Neutrophil (primary cell): ENCODE results near the gene RABL6.
"Not testable (repeated sequence)": the region's sequence is repeated elsewhere in the genome, so short reads cannot be mapped to it uniquely, and the experiment has no call there.

Experiments
- H3K27ac ChIP-seq: fragments of 200-600 bp; sonication (generic); 2 replicates; pipeline ENCODE4 v1.5.1; 2016; ENCODE audit warnings: mild to moderate bottlenecking, moderate library complexity
- H3K27me3 ChIP-seq: fragments of 200-600 bp; sonication (generic); 2 replicates; pipeline ENCODE4 v1.6.0; 2016; ENCODE audit warnings: mild to moderate bottlenecking
- H3K36me3 ChIP-seq: fragments of 200-600 bp; sonication (generic); 2 replicates; pipeline ENCODE4 v1.5.1; 2017
- H3K4me1 ChIP-seq, 2 experiments: fragments of 200-600 bp in 1 of 2; sonication (generic) in 1 of 2; 1 replicate in 1 of 2; 2 replicates in 1 of 2; pipeline versions ENCODE4 v1.5.1 to v1.6.1; 2013 to 2016; ENCODE audit warnings: low read depth in 1 of 2, low read length in 1 of 2, mild to moderate bottlenecking in 1 of 2, moderate library complexity in 1 of 2; ENCODE audit not compliant: control insufficient read depth in 1 of 2, insufficient read depth in 1 of 2
- H3K4me3 ChIP-seq, 2 experiments: fragments of 200-600 bp in 1 of 2; sonication (generic) in 1 of 2; 1 replicate in 1 of 2; 2 replicates in 1 of 2; pipeline ENCODE4 v1.5.1; 2013 to 2016; ENCODE audit warnings: low read depth in 1 of 2, low read length in 1 of 2, mild to moderate bottlenecking in 1 of 2, moderate library complexity in 1 of 2
- H3K9me3 ChIP-seq: fragments of 200-600 bp; sonication (generic); 2 replicates; pipeline ENCODE4 v1.5.1; 2016
- TF ChIP-seq, protein P1 (sequence below): fragments of 200-600 bp; sonication (generic); IDR thresholded peaks from 2 replicates; pipeline ENCODE4 v1.5.1; 2016; ENCODE audit warnings: antibody characterized with exemption

Gene RABL6

DNA sequence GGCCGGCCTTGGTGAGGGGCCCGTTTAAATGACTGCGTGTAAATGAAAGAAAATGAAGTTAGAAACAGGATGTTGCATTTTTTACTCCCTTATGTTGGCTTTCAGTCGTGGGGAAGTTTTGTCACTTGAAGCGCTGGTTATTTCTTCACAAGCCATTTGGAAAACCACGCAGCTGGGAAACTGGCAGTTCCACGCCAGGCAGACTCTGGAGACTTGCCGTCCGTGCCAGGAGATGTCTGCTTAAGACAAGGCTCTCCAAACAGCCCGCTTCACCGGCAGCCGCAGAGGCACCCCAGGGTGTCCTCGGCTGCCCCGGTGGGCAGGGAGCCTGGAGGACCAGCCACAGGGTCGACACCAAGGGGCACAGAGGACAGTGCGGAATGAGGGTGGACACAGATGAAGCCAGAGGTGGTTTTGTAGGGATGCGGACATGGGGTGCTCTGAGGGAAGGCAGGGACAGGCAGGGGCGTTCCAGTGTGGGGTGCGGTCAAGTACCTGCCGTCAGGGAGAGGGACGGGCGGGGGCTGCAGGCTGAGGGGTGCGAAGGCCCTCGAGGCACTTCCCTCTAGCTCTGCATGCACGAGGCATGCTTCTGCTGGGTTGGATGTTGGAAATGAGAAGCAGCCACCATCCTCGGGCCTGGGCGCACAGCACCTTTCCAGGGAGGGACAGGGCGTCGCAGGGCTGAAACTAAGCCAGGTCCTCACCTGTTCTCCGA, 23.4 kb downstream of the RABL6 start:
- H3K36me3 ChIP-seq: peaks cover 75% of the 10 kb centered on the region
- no peak overlapping the region for H3K4me3 ChIP-seq
- TF ChIP-seq, protein P1, sequence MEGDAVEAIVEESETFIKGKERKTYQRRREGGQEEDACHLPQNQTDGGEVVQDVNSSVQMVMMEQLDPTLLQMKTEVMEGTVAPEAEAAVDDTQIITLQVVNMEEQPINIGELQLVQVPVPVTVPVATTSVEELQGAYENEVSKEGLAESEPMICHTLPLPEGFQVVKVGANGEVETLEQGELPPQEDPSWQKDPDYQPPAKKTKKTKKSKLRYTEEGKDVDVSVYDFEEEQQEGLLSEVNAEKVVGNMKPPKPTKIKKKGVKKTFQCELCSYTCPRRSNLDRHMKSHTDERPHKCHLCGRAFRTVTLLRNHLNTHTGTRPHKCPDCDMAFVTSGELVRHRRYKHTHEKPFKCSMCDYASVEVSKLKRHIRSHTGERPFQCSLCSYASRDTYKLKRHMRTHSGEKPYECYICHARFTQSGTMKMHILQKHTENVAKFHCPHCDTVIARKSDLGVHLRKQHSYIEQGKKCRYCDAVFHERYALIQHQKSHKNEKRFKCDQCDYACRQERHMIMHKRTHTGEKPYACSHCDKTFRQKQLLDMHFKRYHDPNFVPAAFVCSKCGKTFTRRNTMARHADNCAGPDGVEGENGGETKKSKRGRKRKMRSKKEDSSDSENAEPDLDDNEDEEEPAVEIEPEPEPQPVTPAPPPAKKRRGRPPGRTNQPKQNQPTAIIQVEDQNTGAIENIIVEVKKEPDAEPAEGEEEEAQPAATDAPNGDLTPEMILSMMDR: no peak

DNA sequence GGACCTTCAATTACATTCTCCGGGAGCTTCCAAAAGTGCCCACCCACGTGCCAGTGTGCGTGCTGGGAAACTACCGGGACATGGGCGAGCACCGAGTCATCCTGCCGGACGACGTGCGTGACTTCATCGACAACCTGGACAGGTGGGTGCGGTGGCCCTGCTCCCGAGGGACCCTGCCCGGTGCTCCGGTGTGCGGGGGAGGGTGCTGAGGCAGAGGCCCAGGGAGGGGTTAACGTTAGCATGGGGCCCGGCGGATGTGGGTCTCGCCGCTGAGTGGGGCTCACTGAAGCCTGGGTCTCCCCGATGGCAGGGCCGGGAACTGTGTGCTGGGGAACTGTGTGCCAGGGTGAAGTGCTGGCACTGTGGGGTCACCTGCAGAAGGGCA, 24.0 kb downstream of the RABL6 start:
- Histone ChIP-seq H3K36me3 (peaks cover 75% of the 10 kb centered on the region), H3K9me3 (no peaks in the 10 kb centered on the region), H3K27ac (no peak overlapping the region), H3K4me3 (no peak overlapping the region), H3K4me1 (peaks cover 19 to 25% of the 10 kb centered on the region in 2 experiments), H3K27me3 (no peaks in the 10 kb centered on the region)
- TF ChIP-seq, protein P1: no peak

More for the DNA sequence above, 23.4 kb downstream of the RABL6 start:
- Histone ChIP-seq H3K27ac (peak overlapping the region; percentile 55), H3K4me1 (peaks cover 19 to 25% of the 10 kb centered on the region in 2 experiments), H3K9me3 (no peaks in the 10 kb centered on the region), H3K27me3 (no peaks in the 10 kb centered on the region)

DNA sequence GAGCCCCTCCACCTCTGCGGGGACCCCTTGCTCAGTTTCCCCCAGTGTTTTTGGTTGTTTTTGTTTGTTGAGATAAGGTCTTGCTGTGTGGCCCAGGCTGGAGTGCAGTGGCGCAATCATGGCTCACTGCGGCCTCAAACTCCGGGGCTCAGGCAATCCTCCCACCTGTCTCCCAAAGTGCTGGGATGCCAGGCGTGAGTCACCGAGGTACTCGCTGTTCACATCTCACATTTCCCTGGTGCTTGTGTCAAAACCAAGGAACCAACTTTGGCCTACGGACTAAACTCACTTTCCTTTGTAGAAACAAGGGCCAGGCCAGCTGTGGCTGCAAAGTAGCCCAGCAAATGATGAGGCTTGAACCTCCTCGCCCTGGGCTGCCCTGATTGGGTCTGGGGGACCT, 24.8 kb downstream of the RABL6 start:
- TF ChIP-seq, protein P1: no peak
- no peaks in the 10 kb centered on the region for H3K27me3 ChIP-seq
- H3K4me1 ChIP-seq: peaks cover 19 to 25% of the 10 kb centered on the region in 2 experiments
- H3K36me3 ChIP-seq: peaks cover 75% of the 10 kb centered on the region
- no peak overlapping the region for H3K4me3 ChIP-seq
- H3K9me3 ChIP-seq: no peaks in the 10 kb centered on the region
- no peak overlapping the region for H3K27ac ChIP-seq

DNA sequence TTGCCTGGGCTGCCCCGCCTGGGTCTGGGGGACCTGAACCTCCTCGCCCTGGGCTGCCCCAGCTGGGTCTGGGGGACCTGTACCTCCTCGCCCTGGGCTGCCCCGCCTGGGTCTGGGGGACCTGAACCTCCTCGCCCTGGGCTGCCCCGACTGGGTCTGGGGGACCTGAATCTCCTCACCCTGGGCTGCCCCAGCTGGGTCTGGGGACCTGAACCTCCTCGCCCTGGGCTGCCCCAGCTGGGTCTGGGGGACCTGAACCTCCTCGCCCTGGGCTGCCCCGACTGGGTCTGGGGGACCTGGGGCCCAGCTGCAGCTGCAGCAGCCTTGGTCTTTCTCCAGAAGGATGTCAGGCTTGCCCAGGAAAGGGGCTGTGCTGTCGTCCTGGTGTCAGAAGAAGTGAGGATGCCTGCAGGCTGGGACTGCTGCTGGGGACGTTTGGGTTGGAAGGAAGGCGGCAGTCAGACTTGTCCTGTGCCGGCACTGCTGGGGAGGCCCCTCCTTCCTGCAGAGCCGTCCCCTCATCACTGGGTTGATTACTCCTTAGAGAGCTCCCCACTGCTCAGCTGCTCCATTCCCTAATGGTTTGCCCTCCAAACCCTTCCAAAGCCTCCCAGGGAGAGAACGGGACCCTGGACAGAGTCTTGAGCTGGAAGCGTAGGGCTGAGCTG, 25.8 kb downstream of the RABL6 start:
- H3K9me3 ChIP-seq: not testable (repeated sequence)
- H3K36me3 ChIP-seq: peaks cover 75% of the 10 kb centered on the region

DNA sequence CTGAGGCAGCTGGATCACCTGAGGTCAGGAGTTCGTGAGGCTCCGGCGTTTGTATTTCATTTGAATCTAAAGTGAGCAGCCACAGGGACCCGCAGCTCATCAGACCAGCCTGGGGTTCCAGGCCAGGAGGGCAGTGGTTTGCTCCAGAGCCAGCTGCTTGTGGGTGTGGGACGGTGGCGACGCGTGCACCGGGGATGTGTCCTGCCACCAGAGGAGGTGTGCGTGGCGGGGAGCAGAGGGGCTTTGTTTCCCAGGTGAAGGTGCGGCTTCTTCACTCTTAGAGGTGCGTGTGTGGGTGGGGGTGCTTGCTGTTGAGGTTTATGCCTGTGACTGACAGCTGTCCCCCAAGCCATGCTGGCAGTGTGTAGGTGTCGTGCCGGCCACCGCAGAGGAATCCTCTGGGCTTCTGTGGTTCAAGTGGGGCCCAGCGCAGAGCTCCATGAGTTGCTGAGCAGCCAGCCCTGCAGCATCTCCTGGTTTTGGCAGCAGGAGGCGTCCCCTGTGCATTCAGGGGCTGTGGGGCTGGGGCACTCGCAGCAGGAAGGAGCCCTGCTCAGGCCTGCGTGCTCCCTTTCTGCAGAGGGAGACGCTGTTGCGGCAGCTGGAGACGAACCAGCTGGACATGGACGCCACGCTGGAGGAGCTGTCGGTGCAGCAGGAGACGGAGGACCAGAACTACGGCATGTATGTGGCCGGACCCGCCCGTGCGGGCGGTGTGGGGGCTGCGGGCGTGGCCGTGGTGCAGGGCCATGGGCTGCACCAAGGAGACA, 27.6 kb downstream of the RABL6 start:
- Histone ChIP-seq H3K36me3 (peaks cover 75% of the 10 kb centered on the region), H3K4me3 (no peak overlapping the region), H3K4me1 (peaks cover 17 to 22% of the 10 kb centered on the region in 2 experiments), H3K27ac (no peak overlapping the region), H3K9me3 (no peaks in the 10 kb centered on the region), H3K27me3 (no peaks in the 10 kb centered on the region)
- TF ChIP-seq, protein P1: no peak

More for the DNA sequence above, 25.8 kb downstream of the RABL6 start:
- H3K27ac ChIP-seq, H3K27me3 ChIP-seq, H3K4me3 ChIP-seq: not testable (repeated sequence)
- H3K4me1 ChIP-seq: peaks cover 19 to 25% of the 10 kb centered on the region in 2 experiments
